HepG2 (cell line): ENCODE results near the gene EEF1AKMT3. TPM values are rescaled to one million over a fixed set of nuclear protein-coding genes. Genes with fewer than 3 reads are reported as not detected.

Experiments used
- HIC2 ChIP-seq: sonication (generic); formaldehyde crosslinking; IDR thresholded peaks from 2 replicates; pipeline ENCODE4 v1.9.0; 2022; ENCODE audit warnings: low read depth, missing genetic modification reagents
- KLF9 ChIP-seq: IDR thresholded peaks from 2 replicates; pipeline ENCODE4 v1.6.1; 2016; ENCODE audit warnings: low read depth
- RNF219 ChIP-seq: sonication (generic); formaldehyde crosslinking; IDR thresholded peaks from 2 replicates; pipeline ENCODE4 v1.5.0; 2020; ENCODE audit warnings: mild to moderate bottlenecking, missing genetic modification reagents
- TCF12 ChIP-seq, 2 experiments: fragments of 450-650 bp in 1 of 2; sonication (generic) in 1 of 2; formaldehyde crosslinking in 1 of 2; IDR thresholded peaks; 2 replicates each; pipeline versions ENCODE4 v1.6.1 to v1.8.0; 2017 to 2022; ENCODE audit warnings: antibody characterized with exemption in 1 of 2, mild to moderate bottlenecking in 1 of 2, missing genetic modification reagents in 1 of 2, moderate library complexity in 1 of 2
- ZBTB3 ChIP-seq: sonication (generic); formaldehyde crosslinking; IDR thresholded peaks from 2 replicates; pipeline ENCODE4 v1.4.0; 2020; ENCODE audit warnings: low read depth, mild to moderate bottlenecking, moderate library complexity, missing genetic modification reagents, borderline replicate concordance
- ZBTB33 ChIP-seq: sonication (generic); formaldehyde crosslinking; IDR thresholded peaks from 2 replicates; pipeline ENCODE4 v1.4.0; 2020; ENCODE audit warnings: missing genetic modification reagents
- ZBTB40 ChIP-seq, 2 experiments: fragments of 450-650 bp in 1 of 2; sonication (generic) in 1 of 2; formaldehyde crosslinking in 1 of 2; IDR thresholded peaks; 2 replicates each; pipeline versions ENCODE4 v1.6.1 to v1.8.0; 2016 to 2022; ENCODE audit warnings: antibody characterized with exemption in 1 of 2, mild to moderate bottlenecking in 1 of 2, missing genetic modification reagents in 1 of 2
- ZNF292 ChIP-seq: sonication (generic); formaldehyde crosslinking; IDR thresholded peaks from 2 replicates; pipeline ENCODE4 v1.8.1; 2022; ENCODE audit warnings: mild to moderate bottlenecking, low read depth, missing genetic modification reagents, borderline replicate concordance
- ZNF574 ChIP-seq: sonication (generic); formaldehyde crosslinking; IDR thresholded peaks from 2 replicates; pipeline ENCODE4 v1.4.0; 2020; ENCODE audit warnings: missing genetic modification reagents
- ZNF709 ChIP-seq: sonication (generic); formaldehyde crosslinking; IDR thresholded peaks from 2 replicates; pipeline ENCODE4 v1.5.0; 2020; ENCODE audit warnings: mild to moderate bottlenecking, missing genetic modification reagents
- polyA plus RNA-seq, 8 experiments: library from polyadenylated mRNA; depleted of rRNA in 3 of 8; stranded (reverse) in 7 of 8; unstranded in 1 of 8; fragments of >200 nt; fragmentation: Illumina TruSeq in 4 of 8; extraction: Trizol in 4 of 8; gene quantifications; 2 replicates each; pipeline versions ENCODE4 v1.2.1 to v1.2.3, GENCODE V29; 2011 to 2016; ENCODE audit warnings: low read depth in 4 of 8, missing spikeins in 1 of 8, mixed read lengths in 1 of 8; ENCODE audit not compliant: insufficient read depth in 1 of 8
- total RNA-seq, 5 experiments: library from RNA; depleted of rRNA; stranded (reverse); fragments of >200 nt; fragmentation: Illumina TruSeq; extraction: Trizol; gene quantifications; 2 replicates each; pipeline ENCODE4 v1.2.3, GENCODE V29; 2016; ENCODE audit warnings: low read depth in 1 of 5

The EEF1AKMT3 gene
- total and polyA plus RNA-seq, 2 of the 13 experiments (the other 11 are each of a cell fraction or from before 2014, with no cell fraction given), result 4.7 to 11.4 TPM

- TF ChIP-seq ZBTB40 (IDR thresholded peaks at IDR 0.05) (no peak), ZBTB40 (CRISPR knock-in tag; IDR thresholded peaks at IDR 0.05) (no peak), KLF9 (no peak), RNF219 (no peak), ZNF709 (no peak), ZBTB3 (no peak), ZNF292 (CRISPR knock-in tag) (no peak), ZBTB33 (CRISPR knock-in tag) (peak; percentile 53; the same call in 1 of the 2 replicates), HIC2 (CRISPR knock-in tag) (0 out of 2 replicates have a peak, but pooled peaks have one; percentile 27), TCF12 (IDR thresholded peaks at IDR 0.05) (no peak), TCF12 (CRISPR knock-in tag; IDR thresholded peaks at IDR 0.05) (peak; percentile 13; the same call in 1 of the 2 replicates), ZNF574 (CRISPR knock-in tag) (no peak)
Measured at GRCh38 chr12:57764662-57765002, 7.8 kb upstream of the EEF1AKMT3 start (continued).
